Stimulated activated CD4-positive, alpha-beta T cell treated with anti-CD3 and anti-CD28 coated beads, Interleukin-1b, Interleukin-23, amount 100 ng/mL, for 1 hour (primary cell): ENCODE data around the gene ZFYVE9.

Source experiments
- DNase-seq, 2 donors: peaks; one replicate each; pipeline ENCODE4 v3.0.0-alpha.2; 2020; ENCODE audit warnings: low read depth in 2 of 2

ZFYVE9 gene

DNA sequence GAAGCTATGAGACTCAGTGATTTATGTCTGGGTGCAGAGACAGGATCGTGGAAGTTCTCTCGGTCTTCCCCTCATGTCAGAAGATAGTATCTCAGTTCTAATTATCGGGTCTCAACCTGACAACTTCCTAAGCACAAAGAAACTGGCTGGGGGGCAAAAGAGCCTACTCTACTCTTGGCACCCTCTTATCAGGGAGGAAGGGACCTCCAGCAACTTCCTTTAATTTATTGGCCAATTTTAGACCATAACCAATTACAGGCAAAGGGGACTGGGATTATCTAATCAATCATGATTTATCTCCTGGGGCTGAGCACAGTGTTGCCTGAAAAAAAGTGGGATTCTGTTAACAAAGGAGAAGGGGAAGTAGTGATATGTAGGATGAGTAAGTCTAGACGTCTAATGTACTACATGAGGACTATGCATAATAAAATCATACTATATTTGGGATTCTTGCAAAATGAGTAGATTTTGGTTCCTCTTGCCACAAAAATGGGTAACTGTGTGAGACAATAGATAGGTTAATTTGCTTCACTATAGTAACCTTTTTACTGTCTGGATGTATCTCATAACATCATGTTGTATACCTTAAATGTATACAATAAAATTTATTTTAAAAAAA is 98.8 kb downstream of the ZFYVE9 start:
- DNase-seq, result no peak

DNA sequence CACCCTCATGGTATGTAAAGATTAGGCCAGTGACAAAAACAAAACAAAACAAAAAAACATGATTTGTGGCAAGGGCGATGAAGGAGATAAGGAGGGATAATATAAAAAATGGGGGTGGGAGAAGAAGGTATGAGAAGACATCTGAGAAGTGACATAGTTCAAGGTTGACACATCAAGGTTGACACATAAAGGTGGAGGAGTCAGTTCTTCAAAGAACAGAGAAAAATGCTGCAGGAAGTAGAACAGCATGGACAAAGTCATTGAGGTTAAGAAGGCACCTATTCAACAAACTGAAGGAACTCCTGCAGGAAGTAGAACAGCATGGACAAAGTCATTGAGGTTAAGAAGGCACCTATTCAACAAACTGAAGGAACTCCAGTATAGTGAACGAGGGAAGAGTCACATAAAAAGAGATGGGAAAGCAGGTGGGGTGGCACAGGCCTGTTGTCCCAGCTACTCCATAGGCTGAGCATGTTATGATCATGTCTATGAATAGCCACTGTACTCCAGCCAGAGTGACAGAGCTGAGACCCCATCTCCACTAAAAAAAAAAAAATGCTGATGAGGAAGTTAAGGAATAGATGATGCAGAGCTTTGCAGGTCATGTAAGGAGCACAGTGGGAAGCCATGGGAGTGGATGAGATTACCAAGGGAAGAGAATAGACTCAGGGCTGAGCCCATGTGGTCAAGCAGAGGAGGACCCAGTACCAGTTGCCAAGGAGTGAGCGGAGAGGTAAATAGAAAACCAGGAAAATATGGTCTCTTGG is 101.5 kb downstream of the ZFYVE9 start:
- DNase-seq, result no peak

DNA sequence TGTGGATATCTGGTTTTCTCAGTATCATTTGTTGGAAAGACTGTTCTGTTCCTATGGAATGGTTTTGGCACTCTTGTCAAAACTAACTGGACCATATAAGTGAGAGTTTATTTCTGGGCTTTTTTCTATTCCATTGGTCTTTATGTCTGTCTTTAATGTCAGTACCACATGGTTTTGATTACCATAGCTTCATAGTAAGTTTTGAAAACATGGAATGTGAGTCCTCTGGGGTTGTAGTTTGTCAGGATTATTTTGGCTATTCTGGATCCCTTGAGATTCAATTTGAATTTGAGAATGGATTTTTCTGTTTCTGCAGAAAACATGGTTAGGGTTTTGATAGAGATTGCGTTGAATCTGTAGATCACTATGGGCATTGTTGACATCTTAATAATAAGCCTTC is 107.9 kb downstream of the ZFYVE9 start:
- no peak for DNase-seq

DNA sequence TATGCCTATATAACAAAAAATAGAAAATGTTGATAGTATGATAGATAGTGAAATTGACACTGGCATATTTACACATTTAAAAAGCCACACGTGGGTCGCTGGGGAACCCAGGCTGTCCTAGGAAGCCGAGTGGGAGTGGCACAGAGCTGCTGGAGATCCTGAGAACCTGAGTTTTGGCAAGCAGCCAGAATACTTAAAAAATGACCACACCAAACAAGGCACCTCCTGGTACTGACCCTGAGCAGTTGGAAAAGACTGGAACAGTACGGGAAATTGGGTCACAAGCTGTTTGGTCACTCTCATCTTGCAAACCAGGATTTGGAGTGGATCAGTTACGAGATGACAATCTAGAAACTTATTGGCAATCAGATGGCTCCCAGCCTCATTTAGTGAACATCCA is 111.5 kb downstream of the ZFYVE9 start:
- no peak for DNase-seq

DNA sequence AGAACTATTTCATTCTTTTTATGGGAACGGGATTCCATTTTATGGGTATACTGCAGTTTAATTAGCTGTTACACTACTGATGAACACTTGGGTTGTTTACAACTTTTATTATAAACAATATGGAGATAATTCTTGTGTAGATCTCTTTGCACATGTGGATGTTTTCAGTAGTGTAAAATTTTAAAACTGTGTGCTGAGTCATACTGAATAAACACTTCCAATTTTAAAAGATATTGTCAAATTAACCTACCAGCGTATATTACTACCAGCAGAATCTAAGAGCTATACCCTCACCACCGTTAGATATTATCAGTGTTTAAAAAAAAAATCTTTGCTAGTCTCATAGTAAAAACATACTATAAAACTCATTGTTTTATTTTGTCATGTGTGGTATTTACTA is 118.0 kb downstream of the ZFYVE9 start:
- DNase-seq, result no peak

DNA sequence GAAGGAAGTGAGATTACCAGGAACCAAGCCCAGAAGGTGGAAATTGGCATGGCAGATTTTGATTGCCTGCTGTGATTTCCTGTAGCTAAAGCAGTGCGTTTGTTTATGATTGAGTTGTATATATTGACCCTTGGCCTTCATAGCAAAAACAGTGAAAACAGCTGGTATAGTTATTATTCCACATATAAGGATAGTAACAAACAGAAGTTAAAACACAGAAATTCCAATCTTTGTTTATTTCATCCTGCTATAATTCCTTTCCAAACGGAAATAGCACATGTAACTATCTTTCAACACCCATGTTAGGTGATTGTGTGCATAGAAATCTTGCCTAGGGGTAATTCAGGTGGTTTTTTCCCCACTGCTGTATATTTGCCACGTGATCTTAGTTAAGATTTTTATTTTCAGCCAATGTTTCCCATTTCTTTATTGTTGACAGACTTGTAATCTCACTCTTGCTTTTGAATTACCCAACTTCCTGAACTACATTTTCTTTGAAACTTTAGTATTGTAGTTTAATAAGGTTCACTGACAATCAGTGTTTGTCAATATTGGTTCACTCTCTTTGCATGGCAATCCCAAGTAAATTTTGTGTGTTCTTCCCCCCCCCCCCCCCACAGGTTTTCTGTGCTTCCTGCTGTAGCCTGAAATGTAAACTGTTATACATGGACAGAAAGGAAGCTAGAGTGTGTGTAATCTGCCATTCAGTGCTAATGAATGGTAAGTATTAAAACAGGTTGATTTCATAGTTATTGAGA is 121.4 kb downstream of the ZFYVE9 start:
- DNase-seq, result no peak

DNA sequence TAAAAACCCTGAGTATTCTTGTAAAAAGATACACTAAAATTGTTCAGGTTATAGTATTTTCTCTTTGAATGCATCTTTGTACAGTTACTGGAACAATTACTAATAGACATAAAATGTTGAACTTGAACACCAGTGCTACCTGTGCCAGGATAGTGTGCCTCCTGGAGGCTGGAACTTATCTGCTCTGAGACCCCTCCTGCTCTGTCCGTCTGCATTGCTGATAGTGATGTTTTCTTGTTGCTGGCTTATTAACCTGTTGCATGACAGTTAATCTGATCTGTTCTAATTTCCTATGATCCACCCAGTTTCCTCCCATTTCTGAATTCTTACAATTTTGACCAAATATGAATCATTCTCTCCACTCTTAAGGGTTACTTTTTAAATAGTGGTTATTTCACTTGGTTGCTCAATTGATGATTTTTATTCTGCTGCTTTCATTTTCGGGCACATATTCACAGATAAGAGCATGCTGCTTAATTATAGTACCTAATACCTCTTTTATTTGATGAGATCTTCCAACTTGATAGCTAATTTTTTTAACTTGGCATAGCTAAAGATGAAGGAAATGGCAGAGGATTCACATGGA is 122.7 kb downstream of the ZFYVE9 start:
- no peak for DNase-seq

DNA sequence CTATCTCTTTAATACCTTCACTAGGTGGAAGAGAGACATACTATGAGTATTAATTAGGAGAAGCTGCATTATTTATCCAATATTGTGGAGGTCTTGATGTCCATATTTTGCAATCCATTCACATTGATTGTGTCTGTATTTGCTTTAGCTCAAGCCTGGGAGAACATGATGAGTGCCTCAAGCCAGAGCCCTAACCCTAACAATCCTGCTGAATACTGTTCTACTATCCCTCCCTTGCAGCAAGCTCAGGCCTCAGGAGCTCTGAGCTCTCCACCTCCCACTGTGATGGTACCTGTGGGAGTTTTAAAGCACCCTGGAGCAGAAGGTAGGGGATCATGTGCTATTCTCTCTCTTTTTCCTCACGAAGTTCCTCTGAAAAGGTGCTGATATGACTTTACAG is 124.6 kb downstream of the ZFYVE9 start:
- DNase-seq, result no peak

DNA sequence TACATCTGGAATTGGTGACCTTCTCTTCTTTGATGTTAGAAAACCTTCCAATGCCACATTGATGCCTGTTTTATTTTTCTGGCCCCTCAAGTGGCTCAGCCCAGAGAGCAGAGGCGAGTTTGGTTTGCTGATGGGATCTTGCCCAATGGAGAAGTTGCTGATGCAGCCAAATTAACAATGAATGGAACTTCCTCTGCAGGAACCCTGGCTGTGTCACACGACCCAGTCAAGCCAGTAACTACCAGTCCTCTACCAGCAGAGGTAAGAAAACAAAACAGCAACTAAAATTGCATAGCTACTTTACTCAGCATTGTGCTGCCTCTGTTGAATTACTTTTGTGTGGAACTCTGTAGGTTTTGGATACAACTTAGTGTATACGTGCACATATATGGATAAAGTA is 126.5 kb downstream of the ZFYVE9 start:
- DNase-seq, result no peak

DNA sequence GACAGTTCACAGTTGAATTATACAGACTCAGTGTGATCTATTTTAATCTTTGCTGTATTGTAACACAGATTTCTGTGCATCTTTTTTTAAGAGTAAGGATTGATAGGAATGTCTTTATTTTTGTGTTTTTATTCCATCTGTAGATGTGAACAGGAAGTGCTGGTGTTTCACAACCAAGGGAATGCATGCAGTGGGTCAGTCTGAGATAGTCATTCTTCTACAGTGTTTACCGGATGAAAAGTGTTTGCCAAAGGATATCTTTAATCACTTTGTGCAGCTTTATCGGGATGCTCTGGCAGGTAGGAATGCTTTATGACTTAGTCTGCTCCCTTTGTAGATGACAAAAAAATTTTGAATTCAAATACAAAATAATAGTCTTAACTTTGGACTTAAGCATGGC is 139.6 kb downstream of the ZFYVE9 start:
- no peak for DNase-seq

DNA sequence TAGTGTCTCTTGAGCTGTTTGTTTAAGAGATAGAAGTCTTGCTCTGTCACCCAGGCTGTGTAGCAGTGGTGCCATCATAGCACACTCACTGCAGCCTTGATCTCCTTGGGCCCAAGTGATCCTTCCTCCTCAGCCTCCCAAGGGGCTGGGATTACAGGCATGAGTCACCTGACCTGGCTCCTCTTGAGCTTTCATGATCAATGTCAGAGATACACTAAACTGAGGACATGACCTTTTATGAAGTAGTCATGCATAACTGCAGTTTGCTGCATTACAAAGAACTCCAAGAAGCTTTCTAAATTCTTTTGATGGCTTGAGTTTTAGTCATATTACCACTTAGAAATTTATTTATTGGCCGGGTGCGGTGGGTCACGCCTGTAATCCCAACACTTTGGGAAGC is 146.4 kb downstream of the ZFYVE9 start:
- no peak for DNase-seq

DNA sequence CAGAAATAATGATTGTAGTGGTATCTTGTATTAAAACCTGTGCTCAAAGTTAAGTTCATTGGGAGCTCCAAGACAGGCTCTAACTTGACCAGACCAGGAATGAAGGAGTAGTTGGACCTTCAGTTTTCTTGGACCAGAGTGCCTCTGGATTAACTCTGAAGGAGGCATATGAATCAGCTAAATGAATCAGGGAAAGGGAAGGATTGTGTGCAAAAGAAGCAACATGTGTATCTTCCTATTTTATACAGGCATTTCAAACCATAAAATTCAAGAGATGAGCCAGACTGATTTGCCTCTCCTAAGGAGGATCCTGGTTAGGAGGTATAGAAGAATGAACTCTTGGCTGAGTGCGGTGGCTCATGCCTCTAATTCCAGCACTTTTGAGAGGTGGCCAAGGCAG is 152.7 kb downstream of the ZFYVE9 start:
- DNase-seq, result no peak

DNA sequence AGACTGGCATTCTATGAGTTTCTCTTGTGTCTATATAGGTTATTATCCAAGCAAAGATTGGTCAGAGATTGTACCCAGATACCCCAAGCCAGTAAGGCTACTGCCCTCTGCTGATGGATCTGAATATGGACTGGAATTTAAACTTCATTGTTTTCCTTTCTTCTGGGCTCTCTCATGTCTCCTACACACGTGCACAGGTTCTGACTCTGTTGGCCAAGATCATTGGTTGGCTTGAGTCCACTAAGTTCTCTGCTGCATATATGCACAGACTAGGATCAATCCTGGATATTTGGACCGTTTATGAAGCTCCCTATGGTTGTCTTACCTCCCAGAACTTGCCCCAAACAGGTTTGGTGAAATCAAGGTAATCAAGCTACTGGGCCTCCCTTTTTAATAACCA is 154.5 kb downstream of the ZFYVE9 start:
- DNase-seq, result no peak

DNA sequence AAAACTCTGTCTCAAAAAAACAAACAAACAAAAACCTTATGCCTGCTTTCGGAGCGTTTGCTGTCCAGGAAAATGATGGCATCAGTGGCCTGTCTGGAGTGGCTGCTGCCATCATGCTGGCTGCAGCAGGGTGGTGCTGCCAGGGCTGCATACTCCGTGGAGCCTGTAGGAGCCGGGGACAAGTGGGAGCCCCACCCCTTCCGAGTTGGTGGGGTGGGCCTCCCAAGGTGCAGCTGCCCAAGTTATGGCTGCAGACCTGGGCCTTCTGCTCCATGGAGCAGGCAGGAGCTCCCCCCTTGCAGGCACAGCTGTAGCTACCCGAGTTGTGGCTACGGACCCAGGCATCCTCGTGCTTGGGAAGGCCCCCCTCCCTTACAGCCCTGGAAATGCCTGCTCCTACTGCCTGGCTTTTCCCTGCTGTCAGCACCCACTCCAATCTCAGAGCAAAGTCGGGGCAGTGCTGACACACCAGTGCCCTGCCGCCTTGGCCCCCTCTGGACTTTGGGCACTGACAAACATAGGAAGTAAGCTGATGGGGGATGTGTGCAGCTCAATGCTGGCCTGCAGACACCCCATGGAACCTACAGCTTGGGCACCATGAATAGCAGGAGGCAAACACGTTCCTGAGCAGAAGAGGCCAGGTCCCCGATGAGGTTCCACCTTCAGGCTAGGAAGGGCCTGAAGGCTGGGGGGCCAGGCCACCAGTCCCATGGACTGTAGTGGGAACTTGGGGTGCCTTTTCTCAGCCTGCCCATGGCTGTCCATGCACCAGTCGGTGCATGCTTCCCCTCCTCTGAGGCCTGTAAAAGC is 163.7 kb downstream of the ZFYVE9 start:
- no peak for DNase-seq

DNA sequence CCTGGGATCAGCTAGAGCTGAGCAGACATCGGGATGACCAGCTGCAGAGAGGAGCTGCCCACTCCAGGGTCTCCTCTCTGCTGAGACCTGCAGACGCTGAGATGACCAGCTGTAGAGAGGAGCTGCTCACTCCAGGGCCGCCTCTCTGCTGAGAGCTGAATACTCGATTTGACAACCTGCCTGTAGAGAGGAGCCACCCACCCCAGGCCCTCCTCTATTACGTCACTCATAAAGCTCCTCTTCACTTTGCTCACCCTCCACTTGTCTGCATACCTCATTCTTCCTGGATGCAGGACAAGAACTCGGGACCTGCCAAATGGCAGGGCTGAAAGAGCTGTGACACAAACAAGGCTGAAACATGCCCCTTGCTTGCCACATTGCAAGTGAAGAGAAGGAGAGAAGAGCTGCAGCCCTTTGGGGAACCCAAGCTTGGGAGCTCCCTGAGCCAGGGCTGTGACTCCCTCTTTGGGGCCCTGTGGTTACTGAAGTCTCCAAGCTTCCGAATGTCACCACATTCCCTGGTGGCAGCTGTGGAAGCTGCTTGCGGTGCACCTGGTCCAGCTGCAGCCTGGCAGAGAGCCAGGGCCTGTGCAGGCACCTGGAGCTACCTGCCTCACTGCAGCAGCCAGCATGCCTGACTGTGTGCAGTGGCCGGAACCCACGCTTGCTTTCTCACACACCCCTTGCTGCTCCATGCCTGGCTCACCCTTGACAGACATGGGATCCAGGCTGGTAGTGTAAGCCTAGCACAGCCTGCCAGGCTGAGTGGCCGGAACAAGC is 164.5 kb downstream of the ZFYVE9 start:
- DNase-seq, result no peak

DNA sequence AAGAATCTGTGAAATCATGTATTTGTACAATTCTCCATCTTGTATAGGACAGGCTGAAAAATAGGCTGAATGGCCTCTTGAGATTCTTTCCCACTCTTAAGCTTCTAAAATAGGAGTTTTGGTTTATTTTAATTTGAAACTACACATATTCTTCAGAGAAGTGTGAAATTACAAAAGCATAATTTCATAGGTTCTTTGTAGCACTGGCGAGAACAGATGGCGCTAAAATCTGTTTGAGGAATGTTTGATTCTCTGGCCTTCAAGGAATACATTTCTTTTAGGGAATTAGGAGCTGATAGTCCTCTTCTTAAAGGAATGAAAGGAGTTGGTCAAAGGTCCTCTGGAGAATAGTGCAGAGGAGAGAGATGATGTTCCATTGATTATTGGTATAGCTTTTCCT is 179.2 kb downstream of the ZFYVE9 start:
- DNase-seq, result no peak

DNA sequence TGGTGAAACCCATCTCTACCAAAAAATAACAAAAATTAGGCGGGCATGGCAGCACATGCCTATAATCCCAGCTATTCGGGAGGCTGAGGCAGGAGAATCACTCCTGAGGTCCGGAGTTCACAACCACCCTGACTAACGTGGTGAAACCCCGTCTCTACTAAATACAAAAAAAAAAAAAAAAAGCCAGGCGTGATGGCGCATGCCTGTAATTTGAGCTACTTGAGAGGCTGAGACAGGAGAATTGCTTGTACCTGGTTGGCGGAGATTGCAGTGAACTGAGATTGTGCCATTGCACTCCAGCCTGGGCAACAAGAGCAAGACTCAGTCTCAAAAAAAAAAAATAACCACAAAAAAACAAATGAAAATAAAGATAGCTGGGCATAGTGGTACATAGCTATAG is 181.8 kb downstream of the ZFYVE9 start:
- no peak for DNase-seq

DNA sequence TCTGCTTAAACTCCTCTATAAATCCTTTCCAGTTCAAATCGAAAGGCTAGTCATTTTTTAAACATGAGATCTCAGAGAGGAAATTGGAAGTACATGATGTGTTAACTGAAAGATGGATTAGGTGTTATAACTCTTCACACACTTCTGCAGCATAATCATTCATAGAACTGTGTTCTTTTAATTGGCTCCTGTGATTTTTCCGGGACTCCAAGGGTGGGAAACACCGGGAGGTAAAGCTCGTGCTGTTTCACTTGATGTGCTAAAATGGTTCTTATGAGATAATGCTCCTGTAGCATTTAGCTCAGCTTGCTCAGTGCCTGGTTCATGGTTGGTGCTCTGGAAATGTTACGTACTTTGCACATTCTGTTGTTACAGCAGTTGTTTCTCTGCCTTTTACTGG is 183.9 kb downstream of the ZFYVE9 start:
- DNase-seq, result no peak

DNA sequence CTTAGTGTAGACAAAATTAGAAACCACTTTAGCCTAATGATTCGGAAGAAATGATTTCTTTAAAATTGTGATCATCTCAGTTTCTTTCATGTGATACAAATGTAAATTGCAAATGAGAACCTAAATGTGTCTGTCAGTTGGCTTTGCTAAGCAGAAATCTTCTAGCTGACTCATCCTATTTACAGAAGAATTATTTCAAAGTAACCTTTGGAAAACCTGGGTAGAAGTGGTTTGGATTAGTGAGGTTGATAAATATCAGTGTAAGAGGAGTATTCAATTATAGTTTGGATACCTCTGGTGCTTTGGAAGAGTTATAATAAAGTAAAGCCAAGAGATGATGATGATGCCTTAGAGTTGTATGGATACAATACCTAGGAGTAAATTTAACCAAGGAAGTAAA is 186.7 kb downstream of the ZFYVE9 start:
- no peak for DNase-seq

DNA sequence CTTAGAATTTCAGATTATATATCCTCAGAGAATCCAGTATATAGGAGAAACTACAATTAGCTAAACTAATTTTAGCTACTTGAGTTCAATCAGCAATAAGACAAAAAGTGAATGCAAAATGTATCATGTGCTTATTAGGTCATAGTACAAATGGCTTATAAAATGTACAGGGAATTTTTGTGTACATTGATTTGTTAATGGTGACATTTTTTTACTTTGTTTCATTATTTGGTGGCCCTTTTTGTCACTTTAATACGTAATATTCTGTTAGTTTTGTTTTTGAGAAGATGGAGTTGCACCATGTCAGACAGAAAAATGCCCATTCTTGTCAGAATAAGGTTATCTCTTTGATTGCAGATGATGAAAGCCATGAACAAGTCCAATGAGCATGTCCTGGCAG is 190.5 kb downstream of the ZFYVE9 start:
- no peak for DNase-seq

DNA sequence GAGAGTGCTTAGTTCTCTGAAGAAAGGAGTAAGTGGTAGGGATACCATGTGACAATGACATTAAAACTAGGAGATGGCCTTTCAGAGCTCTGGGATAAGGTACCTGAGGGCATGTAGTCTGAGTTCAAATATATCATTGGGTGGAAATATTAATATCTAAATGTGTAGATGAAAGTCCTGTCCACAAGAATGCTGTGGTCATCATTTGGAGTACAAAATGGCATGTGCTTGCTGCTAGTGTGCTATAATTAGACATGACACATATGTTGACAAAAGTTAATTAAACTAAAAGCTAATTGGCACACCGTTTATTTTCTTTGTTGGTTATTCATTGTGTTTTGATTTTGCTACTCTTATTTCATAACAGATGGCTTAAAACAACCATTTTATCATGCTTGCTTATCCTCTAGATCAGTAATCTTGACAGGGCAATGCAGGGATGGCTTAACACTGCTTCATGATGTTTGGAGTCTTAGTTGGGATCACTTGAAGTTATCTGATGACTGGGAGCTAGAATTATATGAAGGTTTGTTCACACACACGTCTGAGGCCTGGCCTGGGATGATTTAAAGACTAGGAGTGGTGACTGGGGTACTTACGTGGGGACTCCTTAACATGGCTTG is 193.1 kb downstream of the ZFYVE9 start:
- DNase-seq, result no peak
